ENCODE data around the gene MEP1A. TPM values are rescaled to one million over a fixed set of nuclear protein-coding genes. Genes with fewer than 3 reads are reported as not detected.

Gene MEP1A
- polyA plus RNA-seq, 1 donor, result not detected

Other genes with a start within 250 kb of the MEP1A start
- gene CYP39A1, start 140.6 kb upstream of the MEP1A start, polyA plus RNA-seq (ENCODE audit: insufficient read length), result 6.8 TPM
- 69.6 TPM for gene SLC25A27, start 140.4 kb upstream of the MEP1A start, polyA plus RNA-seq (ENCODE audit: insufficient read length)
- 3.2 TPM for gene TDRD6, start 105.5 kb upstream of the MEP1A start, polyA plus RNA-seq (ENCODE audit: insufficient read length)
- 2.6 TPM for gene PLA2G7, start 58.0 kb upstream of the MEP1A start, polyA plus RNA-seq (ENCODE audit: insufficient read length)
- gene ANKRD66, start 46.5 kb upstream of the MEP1A start, polyA plus RNA-seq (ENCODE audit: insufficient read length), result not detected
- 25.5 TPM for gene ADGRF5, start 128.5 kb downstream of the MEP1A start, polyA plus RNA-seq (ENCODE audit: insufficient read length)
- 52.7 TPM for gene ADGRF1, start 248.9 kb downstream of the MEP1A start, polyA plus RNA-seq (ENCODE audit: insufficient read length)

Measured in left kidney (tissue), 1 donor.